Stimulated activated naive B cell treated with anti-CD40 and anti-IgM and Interleukin-4, amounts not matched to agents 10 μg/mL and 1 μg/mL and 100 μg/mL, for 72 hours (primary cell): ENCODE results near the gene COL5A1.
"Not testable (repeated sequence)": the region's sequence is repeated elsewhere in the genome, so short reads cannot be mapped to it uniquely, and the experiment has no call there.

Source experiments
- ATAC-seq, 2 donors: fragments of 150-1000 bp; cut with Tn5 transposase; replicated peaks; 2 replicates each; pipeline ENCODE4 v1.10.0; 2021; ENCODE audit warnings: moderate library complexity in 1 of 2
- DNase-seq: peaks from one replicate; pipeline ENCODE4 v3.0.0; 2021
- H3K27ac Mint-ChIP-seq: one replicate; pipeline ENCODE4 v1.8.0; 2022; ENCODE audit warnings: mild to moderate bottlenecking, mixed read lengths
- H3K27me3 Mint-ChIP-seq, 2 donors: one replicate each; pipeline ENCODE4 v1.8.0; 2022; ENCODE audit warnings: mixed read lengths in 2 of 2
- H3K36me3 Mint-ChIP-seq, 2 donors: one replicate each; pipeline ENCODE4 v1.8.0; 2022; ENCODE audit warnings: mixed read lengths in 2 of 2, mild to moderate bottlenecking in 1 of 2
- H3K4me1 Mint-ChIP-seq, 2 donors: one replicate each; pipeline ENCODE4 v1.8.0; 2022; ENCODE audit warnings: mixed read lengths in 2 of 2, mild to moderate bottlenecking in 1 of 2
- H3K4me3 Mint-ChIP-seq, 2 donors: one replicate each; pipeline ENCODE4 v1.8.0; 2022; ENCODE audit warnings: mild to moderate bottlenecking in 2 of 2, mixed read lengths in 2 of 2, moderate library complexity in 1 of 2
- H3K9me3 Mint-ChIP-seq, 2 donors: one replicate each; pipeline ENCODE4 v1.8.0; 2022; ENCODE audit warnings: mixed read lengths in 2 of 2, mild to moderate bottlenecking in 1 of 2

The COL5A1 gene

GRCh38 chr9:134708672-134709038, 67.1 kb downstream of the COL5A1 start:
- peaks cover 2 to 7% of the 10 kb centered on the region in 2 donors for H3K9me3 Mint-ChIP-seq
- no peak overlapping the region for H3K4me3 Mint-ChIP-seq
- no peak overlapping the region for H3K27ac Mint-ChIP-seq
- no peaks in the 10 kb centered on the region for H3K36me3 Mint-ChIP-seq
- no peaks in the 10 kb centered on the region for H3K27me3 Mint-ChIP-seq
- DNase-seq (no peak), ATAC-seq (no peak)
- H3K4me1 Mint-ChIP-seq, result peaks cover 0 to 3% of the 10 kb centered on the region in 2 donors

- ATAC-seq (no peak), DNase-seq (no peak)
- Mint-ChIP-seq H3K27me3 (no peaks in the 10 kb centered on the region), H3K4me3 (no peak overlapping the region), H3K9me3 (peaks cover 3 to 14% of the 10 kb centered on the region in 2 donors), H3K36me3 (no peaks in the 10 kb centered on the region), H3K27ac (no peak overlapping the region), H3K4me1 (peaks cover 0 to 3% of the 10 kb centered on the region in 2 donors)
These were observed 68.1 kb downstream of the COL5A1 start for GRCh38 chr9:134709512-134710270.

DNA sequence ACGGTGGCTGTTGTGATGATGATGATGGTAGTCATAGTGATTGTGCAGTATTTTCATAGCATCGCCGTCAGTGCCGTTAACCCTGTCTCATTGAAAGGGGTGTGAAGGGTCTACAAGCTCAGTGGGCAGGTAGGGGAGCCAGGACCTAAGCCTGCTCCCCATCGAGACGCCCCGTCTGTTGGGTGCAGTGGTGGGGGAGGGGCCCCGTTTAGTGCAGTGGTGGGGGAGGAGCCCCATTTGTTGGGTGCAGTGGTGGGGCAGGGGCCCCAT, 68.6 kb downstream of the COL5A1 start:
- Mint-ChIP-seq H3K27ac (no peak overlapping the region), H3K4me1 (peaks cover 0 to 3% of the 10 kb centered on the region in 2 donors), H3K36me3 (no peaks in the 10 kb centered on the region), H3K27me3 (no peaks in the 10 kb centered on the region), H3K4me3 (no peak overlapping the region), H3K9me3 (peaks cover 3 to 17% of the 10 kb centered on the region in 2 donors)
- DNase-seq (no peak), ATAC-seq (no peak)

DNA sequence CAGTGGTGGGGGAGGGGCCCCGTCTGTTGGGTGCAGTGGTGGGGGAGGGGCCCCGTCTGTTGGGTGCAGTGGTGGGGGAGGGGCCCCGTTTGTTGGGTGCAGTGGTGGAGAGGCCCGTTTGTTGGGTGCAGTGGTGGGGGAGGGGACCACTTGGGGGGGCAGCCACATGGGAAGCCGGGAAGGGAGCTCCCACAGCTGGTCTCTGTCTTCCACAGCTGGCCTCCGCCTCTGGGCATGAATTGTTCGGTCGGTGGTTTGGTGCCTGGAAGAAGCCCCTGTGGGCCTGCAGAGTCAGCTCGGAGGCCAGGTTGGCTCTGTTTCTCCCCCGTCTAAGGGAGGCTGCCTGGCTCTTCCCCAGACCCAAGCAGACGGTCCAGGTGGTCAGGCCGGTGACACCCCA, 69.3 kb downstream of the COL5A1 start:
- Mint-ChIP-seq H3K4me3 (no peak overlapping the region), H3K27me3 (no peaks in the 10 kb centered on the region), H3K4me1 (peaks cover 0 to 3% of the 10 kb centered on the region in 2 donors)

GRCh38 chr9:134712243-134712642, 70.6 kb downstream of the COL5A1 start:
- H3K27ac Mint-ChIP-seq, result no peak overlapping the region
- no peaks in the 10 kb centered on the region for H3K27me3 Mint-ChIP-seq
- peaks cover 0 to 3% of the 10 kb centered on the region in 2 donors for H3K4me1 Mint-ChIP-seq
- ATAC-seq, result no peak
- H3K4me3 Mint-ChIP-seq, result no peak overlapping the region
- no peak for DNase-seq
- no peaks in the 10 kb centered on the region for H3K36me3 Mint-ChIP-seq
- H3K9me3 Mint-ChIP-seq, result peaks cover 3 to 17% of the 10 kb centered on the region in 2 donors

More for the DNA sequence above, 69.3 kb downstream of the COL5A1 start:
- Mint-ChIP-seq H3K9me3 (peaks cover 3 to 17% of the 10 kb centered on the region in 2 donors), H3K36me3 (no peaks in the 10 kb centered on the region), H3K27ac (no peak overlapping the region)
- DNase-seq (no peak), ATAC-seq (no peak)

DNA sequence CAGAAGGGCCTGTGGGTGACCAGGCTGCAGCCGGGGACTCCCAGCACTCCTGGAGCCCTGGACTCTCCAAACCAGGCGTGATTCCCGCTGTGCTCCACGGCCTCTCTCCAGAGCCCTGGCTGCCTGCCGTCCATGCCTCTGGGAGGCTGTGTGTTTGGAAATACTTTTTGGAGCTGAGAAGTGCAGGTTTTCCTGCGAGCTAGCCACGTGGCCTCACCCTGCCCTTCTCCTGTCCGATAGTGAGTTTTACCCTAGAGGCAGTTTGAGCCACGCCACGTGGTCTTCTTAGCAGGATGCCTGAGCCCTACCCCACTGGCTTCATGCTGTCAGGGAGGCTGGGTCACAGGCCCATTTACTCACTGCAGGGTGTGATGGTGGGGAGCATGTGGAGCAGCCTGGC, 71.3 kb downstream of the COL5A1 start:
- Mint-ChIP-seq H3K9me3 (peaks cover 3 to 17% of the 10 kb centered on the region in 2 donors), H3K27ac (peak overlapping the region; percentile 6), H3K4me3 (no peak overlapping the region), H3K4me1 (peaks cover 0 to 3% of the 10 kb centered on the region in 2 donors), H3K27me3 (no peaks in the 10 kb centered on the region), H3K36me3 (no peaks in the 10 kb centered on the region)
- no peak for ATAC-seq
- no peak for DNase-seq

DNA sequence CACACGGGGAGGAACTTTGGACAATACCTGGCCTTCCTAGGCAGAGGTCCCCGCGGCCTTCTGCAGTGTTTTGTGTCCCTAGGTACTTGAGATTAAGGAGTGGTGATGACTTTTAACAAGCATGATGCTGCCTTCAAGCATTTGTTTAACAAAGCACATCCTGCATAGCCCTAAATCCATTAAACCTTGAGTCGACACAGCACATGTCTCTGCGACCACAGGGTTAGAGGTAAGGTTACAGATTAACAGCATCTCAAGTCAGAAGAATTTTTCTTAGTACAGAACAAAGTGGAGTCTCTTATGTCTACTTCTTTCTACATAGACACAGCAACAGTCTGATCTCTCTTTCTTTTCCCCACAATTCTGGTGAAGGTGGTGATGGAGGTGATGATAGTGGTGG, 73.9 kb downstream of the COL5A1 start:
- not testable (repeated sequence) for H3K4me3 Mint-ChIP-seq, H3K27ac Mint-ChIP-seq, H3K36me3 Mint-ChIP-seq, DNase-seq, ATAC-seq, H3K4me1 Mint-ChIP-seq, H3K27me3 Mint-ChIP-seq
- peaks cover 3 to 17% of the 10 kb centered on the region in 2 donors for H3K9me3 Mint-ChIP-seq

GRCh38 chr9:134716067-134716466, 74.5 kb downstream of the COL5A1 start:
- no peak overlapping the region for H3K27ac Mint-ChIP-seq
- H3K4me1 Mint-ChIP-seq, result peaks cover 0 to 2% of the 10 kb centered on the region in 2 donors
- H3K9me3 Mint-ChIP-seq, result peaks cover 3 to 17% of the 10 kb centered on the region in 2 donors
- no peaks in the 10 kb centered on the region for H3K36me3 Mint-ChIP-seq
- no peak overlapping the region for H3K4me3 Mint-ChIP-seq
- H3K27me3 Mint-ChIP-seq, result peaks cover 6 to 8% of the 10 kb centered on the region in 2 donors
- no peak for ATAC-seq
- DNase-seq, result no peak

- Mint-ChIP-seq H3K27me3 (peaks cover 6 to 18% of the 10 kb centered on the region in 2 donors), H3K36me3 (no peaks in the 10 kb centered on the region), H3K4me3 (no peak overlapping the region), H3K9me3 (peaks cover 3 to 17% of the 10 kb centered on the region in 2 donors), H3K27ac (no peak overlapping the region), H3K4me1 (no peaks in the 10 kb centered on the region)
- DNase-seq, result no peak
- no peak for ATAC-seq
These were observed 75.5 kb downstream of the COL5A1 start for GRCh38 chr9:134717056-134717455.

DNA sequence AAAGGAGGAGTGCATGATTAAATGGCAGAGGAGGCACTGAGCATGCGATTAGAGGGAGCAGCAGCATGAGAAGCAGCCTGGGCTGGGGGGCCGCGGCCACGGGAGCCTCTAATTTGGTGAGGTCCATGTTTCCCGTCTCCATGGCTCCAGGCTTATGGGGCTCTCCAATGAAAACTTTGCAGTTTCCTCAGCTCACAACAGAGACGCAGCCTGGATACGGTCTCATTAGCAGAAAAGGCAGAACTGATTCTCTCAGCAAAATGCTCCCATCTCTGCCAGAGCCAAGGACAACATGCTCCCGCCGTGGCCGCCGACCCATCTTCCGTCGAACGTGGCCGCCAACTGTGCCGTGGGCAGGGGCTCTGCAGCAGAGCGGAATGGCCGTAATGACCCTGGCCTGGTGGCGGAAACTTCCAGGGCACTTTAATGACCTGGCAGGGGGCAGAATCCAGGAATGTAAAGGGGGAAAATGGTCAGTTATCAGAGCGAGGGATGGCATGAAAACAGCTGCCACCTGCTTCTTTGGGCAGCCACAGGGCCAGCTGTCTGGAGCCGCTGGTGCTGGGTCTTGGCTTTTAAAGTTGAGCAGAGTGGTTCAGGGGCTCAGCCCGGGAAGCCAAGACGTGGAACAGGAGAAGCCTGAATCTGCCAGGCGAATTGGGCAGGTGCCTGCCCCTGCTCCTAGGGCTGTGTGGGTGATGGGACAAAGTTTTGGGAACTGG, 76.5 kb downstream of the COL5A1 start:
- Mint-ChIP-seq H3K27ac (no peak overlapping the region), H3K4me3 (no peak overlapping the region), H3K36me3 (no peaks in the 10 kb centered on the region), H3K4me1 (peaks cover 0 to 8% of the 10 kb centered on the region in 2 donors), H3K9me3 (peaks cover 2 to 13% of the 10 kb centered on the region in 2 donors), H3K27me3 (peaks cover 14 to 25% of the 10 kb centered on the region in 2 donors)
- DNase-seq, result no peak
- no peak for ATAC-seq

- peaks cover 19 to 32% of the 10 kb centered on the region in 2 donors for H3K27me3 Mint-ChIP-seq
- peaks cover 0 to 6% of the 10 kb centered on the region in 2 donors for H3K9me3 Mint-ChIP-seq
These were observed 77.7 kb downstream of the COL5A1 start for GRCh38 chr9:134719331-134719730.

DNA sequence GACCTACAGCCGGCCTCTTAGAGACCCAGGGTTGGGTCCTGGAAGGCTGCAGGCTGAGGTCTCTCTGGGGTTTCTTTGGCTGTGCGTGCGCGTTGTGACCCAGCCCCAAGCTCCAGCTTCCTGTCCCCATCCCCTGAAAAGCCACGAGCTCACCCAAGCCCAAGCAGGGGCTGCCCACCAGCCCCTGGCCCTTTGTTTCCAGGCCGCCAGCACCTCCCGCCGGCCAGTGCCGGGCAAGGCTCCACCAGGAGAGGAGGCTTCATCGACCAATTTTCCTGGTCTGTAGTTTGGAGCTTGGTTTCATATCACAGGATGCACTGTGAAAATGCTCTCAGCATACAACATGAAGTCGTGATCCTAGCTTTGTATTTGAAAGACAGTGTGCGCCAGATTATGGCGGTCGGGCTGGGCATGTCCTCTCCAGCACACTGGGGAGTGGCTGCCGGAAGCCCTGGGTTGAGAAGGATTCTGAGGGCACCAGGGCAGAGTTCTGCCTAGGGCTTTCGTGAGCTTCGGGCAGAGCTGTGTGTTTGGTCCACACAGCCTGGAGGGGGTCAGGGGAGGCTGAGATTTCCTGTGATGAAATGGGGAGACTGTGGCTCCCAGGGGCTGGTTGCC, 78.6 kb downstream of the COL5A1 start:
- Mint-ChIP-seq H3K36me3 (no peaks in the 10 kb centered on the region), H3K27me3 (peaks cover 19 to 32% of the 10 kb centered on the region in 2 donors), H3K4me1 (peaks cover 5 to 14% of the 10 kb centered on the region in 2 donors), H3K4me3 (no peak overlapping the region), H3K27ac (no peak overlapping the region), H3K9me3 (no peaks in the 10 kb centered on the region)
- no peak for ATAC-seq
- DNase-seq, result no peak

More at GRCh38 chr9:134719331-134719730, 77.7 kb downstream of the COL5A1 start:
- H3K27ac Mint-ChIP-seq, result no peak overlapping the region
- H3K4me3 Mint-ChIP-seq, result no peak overlapping the region
- no peak for ATAC-seq
- no peak for DNase-seq
- H3K36me3 Mint-ChIP-seq, result no peaks in the 10 kb centered on the region
- H3K4me1 Mint-ChIP-seq, result peaks cover 5 to 14% of the 10 kb centered on the region in 2 donors

DNA sequence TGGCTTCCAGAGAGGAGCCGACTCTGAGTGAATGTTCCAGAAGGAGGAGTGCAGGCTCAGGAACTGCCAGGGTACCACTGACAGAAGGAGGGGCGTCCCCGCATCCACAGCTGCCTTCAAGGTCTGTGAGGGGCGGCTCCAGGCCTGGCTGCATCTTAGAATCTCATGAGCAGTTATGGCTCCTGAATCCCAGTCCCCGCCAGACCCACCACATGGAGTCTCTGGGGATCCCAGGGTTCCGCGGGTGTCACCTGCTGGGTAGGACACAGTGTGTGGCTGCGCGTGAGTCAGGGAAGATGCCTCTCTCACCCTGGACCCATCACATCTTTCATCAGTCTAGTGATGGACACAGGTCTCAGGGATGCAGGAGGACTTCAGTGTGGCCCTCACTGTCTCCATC, 79.2 kb downstream of the COL5A1 start:
- H3K4me1 Mint-ChIP-seq, result peaks cover 5 to 14% of the 10 kb centered on the region in 2 donors
- ATAC-seq (no peak), DNase-seq (no peak)
- H3K36me3 Mint-ChIP-seq, result no peaks in the 10 kb centered on the region
- H3K9me3 Mint-ChIP-seq, result no peaks in the 10 kb centered on the region
- peaks cover 19 to 32% of the 10 kb centered on the region in 2 donors for H3K27me3 Mint-ChIP-seq
- H3K4me3 Mint-ChIP-seq, result no peak overlapping the region
- H3K27ac Mint-ChIP-seq, result no peak overlapping the region

DNA sequence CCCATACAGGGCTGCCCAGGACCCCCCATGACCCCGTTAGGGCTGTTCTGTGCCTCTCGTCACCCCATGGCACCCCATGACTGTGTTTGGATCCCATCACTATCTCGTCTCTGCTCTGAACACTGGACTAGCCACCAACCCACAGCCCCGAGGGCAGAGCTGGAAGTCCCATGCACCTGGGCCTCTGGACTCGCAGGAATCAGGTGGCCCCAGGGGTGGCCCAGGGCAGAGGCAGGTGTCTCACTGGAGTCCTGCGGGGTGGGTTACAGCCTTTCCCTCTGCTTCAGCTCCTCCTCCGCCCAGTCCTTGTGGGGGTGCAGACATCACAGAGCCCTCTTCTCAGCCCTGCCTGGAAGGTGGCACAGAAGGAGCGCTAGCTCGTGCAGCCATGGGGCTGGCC, 79.7 kb downstream of the COL5A1 start:
- Mint-ChIP-seq H3K36me3 (no peaks in the 10 kb centered on the region), H3K4me1 (peaks cover 5 to 14% of the 10 kb centered on the region in 2 donors), H3K27me3 (peaks cover 19 to 32% of the 10 kb centered on the region in 2 donors), H3K27ac (no peak overlapping the region), H3K4me3 (no peak overlapping the region), H3K9me3 (no peaks in the 10 kb centered on the region)
- DNase-seq, result no peak
- no peak for ATAC-seq
